Loucy (cell line): ENCODE results near the gene BCAS3.

Source experiments
- H2AFZ ChIP-seq: fragments of 200-600 bp; sonication (generic); 2 replicates; pipeline ENCODE4 v1.6.0; 2016; ENCODE audit warnings: antibody characterized with exemption, mild to moderate bottlenecking, low read length, moderate library complexity
- H3F3A ChIP-seq: fragments of 200-600 bp; 2 replicates; pipeline ENCODE4 v1.6.0; 2016; ENCODE audit warnings: antibody characterized with exemption, low read depth, mild to moderate bottlenecking
- H3K27me3 ChIP-seq: fragments of 200-600 bp; sonication (generic); 2 replicates; pipeline ENCODE4 v1.6.1; 2014; ENCODE audit warnings: low read length, mild to moderate bottlenecking; ENCODE audit not compliant: insufficient read depth, poor library complexity, severe bottlenecking
- H3K36me3 ChIP-seq: fragments of 200-600 bp; sonication (generic); 2 replicates; pipeline ENCODE4 v1.6.1; 2016; ENCODE audit warnings: low read length; ENCODE audit not compliant: insufficient read depth
- H3K4me1 ChIP-seq: fragments of 200-600 bp; sonication (generic); 2 replicates; pipeline ENCODE4 v1.5.1; 2014; ENCODE audit warnings: low read length, mild to moderate bottlenecking; ENCODE audit not compliant: insufficient read depth, poor library complexity, severe bottlenecking
- H3K4me2 ChIP-seq: fragments of 200-600 bp; sonication (generic); 2 replicates; pipeline ENCODE4 v1.6.0; 2014; ENCODE audit warnings: antibody characterized with exemption, low read length, low read depth, mild to moderate bottlenecking; ENCODE audit not compliant: poor library complexity, severe bottlenecking
- H3K4me3 ChIP-seq: fragments of 200-600 bp; sonication (generic); 2 replicates; pipeline ENCODE4 v1.5.1; 2014; ENCODE audit warnings: low read length, mild to moderate bottlenecking, mixed read lengths; ENCODE audit not compliant: poor library complexity, severe bottlenecking
- H3K79me2 ChIP-seq: fragments of 200-600 bp; sonication (generic); 2 replicates; pipeline ENCODE4 v1.6.1; 2014; ENCODE audit warnings: low read length; ENCODE audit not compliant: insufficient read depth
- H3K9ac ChIP-seq: fragments of 200-600 bp; sonication (generic); 2 replicates; pipeline ENCODE4 v1.6.0; 2014; ENCODE audit warnings: mild to moderate bottlenecking, low read depth, low read length, moderate library complexity; ENCODE audit not compliant: poor library complexity, severe bottlenecking
- H3K9me2 ChIP-seq: fragments of 200-600 bp; sonication (generic); replicated peaks from 2 replicates; pipeline ENCODE4 v1.6.1; 2016; ENCODE audit warnings: low read depth, low read length, mixed read lengths
- H3K9me3 ChIP-seq: fragments of 200-600 bp; sonication (generic); 2 replicates; pipeline ENCODE4 v1.6.1; 2014; ENCODE audit warnings: mild to moderate bottlenecking, antibody characterized with exemption, low read length, low read depth; ENCODE audit not compliant: insufficient read depth
- H4K20me1 ChIP-seq: fragments of 200-600 bp; sonication (generic); 2 replicates; pipeline ENCODE4 v1.6.0; 2014; ENCODE audit warnings: antibody characterized with exemption, low read length, mild to moderate bottlenecking; ENCODE audit not compliant: insufficient read depth, poor library complexity, severe bottlenecking
- EZH2phosphoT487 ChIP-seq: fragments of 200-600 bp; IDR thresholded peaks from 2 replicates; pipeline ENCODE4 v1.6.1; 2018; ENCODE audit warnings: antibody characterized with exemption, mild to moderate bottlenecking, moderate library complexity, borderline replicate concordance
- TF ChIP-seq, protein P1 (sequence below): fragments of 200-600 bp; sonication (generic); conservative IDR thresholded peaks from 2 replicates; pipeline ENCODE4 v1.5.1; 2014; ENCODE audit warnings: mild to moderate bottlenecking, antibody characterized with exemption, low read length

BCAS3 gene

DNA sequence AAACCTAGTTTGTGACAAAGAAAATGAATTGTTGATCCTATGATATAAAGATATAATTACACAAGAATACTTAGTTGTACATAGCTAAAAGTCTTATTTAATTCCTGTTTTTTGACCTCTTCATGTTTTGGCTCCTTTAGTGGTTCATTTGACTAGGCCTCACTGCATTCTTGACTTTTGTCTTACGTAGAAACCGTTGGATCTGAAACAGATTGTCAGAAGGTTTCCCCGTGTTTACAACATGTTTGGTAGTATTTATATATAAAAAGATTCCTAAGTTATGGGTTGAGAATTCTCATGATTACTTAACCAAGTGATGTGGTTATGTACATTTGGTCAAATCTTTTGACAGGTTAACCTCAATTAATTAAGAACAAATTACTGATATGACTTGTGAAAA lies 162.8 kb downstream of the BCAS3 start:
- TF ChIP-seq, protein P1, sequence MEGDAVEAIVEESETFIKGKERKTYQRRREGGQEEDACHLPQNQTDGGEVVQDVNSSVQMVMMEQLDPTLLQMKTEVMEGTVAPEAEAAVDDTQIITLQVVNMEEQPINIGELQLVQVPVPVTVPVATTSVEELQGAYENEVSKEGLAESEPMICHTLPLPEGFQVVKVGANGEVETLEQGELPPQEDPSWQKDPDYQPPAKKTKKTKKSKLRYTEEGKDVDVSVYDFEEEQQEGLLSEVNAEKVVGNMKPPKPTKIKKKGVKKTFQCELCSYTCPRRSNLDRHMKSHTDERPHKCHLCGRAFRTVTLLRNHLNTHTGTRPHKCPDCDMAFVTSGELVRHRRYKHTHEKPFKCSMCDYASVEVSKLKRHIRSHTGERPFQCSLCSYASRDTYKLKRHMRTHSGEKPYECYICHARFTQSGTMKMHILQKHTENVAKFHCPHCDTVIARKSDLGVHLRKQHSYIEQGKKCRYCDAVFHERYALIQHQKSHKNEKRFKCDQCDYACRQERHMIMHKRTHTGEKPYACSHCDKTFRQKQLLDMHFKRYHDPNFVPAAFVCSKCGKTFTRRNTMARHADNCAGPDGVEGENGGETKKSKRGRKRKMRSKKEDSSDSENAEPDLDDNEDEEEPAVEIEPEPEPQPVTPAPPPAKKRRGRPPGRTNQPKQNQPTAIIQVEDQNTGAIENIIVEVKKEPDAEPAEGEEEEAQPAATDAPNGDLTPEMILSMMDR: no peak
- Histone ChIP-seq H3K36me3 (no peaks in the 10 kb centered on the region), H3K4me3 (no peak overlapping the region), H3K9me2 (no peaks in the 10 kb centered on the region), H2AFZ (no peak overlapping the region), H3K27me3 (no peaks in the 10 kb centered on the region), H3F3A (no peaks in the 10 kb centered on the region), H4K20me1 (no peaks in the 10 kb centered on the region), H3K4me2 (no peak overlapping the region), H3K4me1 (no peaks in the 10 kb centered on the region), H3K9ac (no peak overlapping the region), H3K79me2 (no peaks in the 10 kb centered on the region), H3K9me3 (no peaks in the 10 kb centered on the region)

DNA sequence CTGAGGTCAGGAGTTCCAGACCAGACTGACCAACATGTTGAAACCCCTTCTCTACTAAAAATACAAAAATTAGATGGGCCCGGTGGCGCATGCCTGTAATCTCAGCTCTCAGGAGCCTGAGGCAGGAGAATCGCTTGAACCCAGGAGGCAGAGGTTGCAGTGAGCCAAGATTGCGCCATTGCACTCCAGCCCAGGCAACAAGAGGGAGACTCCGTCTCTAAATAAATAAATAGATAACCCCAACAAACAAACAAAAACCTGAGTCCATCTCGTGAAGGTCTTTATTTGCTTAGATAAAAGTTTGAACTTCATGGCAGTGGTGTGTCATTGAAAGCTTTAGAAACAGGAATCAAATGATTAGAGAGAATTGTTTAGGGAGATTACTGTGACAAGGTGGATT lies 167.4 kb downstream of the BCAS3 start:
- Histone ChIP-seq H3K9me3 (no peaks in the 10 kb centered on the region), H3K9ac (no peak overlapping the region), H3K36me3 (no peaks in the 10 kb centered on the region), H3K4me2 (no peak overlapping the region), H3K9me2 (no peaks in the 10 kb centered on the region), H3F3A (no peaks in the 10 kb centered on the region), H3K79me2 (no peaks in the 10 kb centered on the region), H3K4me3 (no peak overlapping the region), H4K20me1 (no peaks in the 10 kb centered on the region), H3K4me1 (peaks cover 10% of the 10 kb centered on the region), H3K27me3 (no peaks in the 10 kb centered on the region), H2AFZ (no peak overlapping the region)
- no peak for TF ChIP-seq EZH2phosphoT487
- TF ChIP-seq, protein P1: no peak

DNA sequence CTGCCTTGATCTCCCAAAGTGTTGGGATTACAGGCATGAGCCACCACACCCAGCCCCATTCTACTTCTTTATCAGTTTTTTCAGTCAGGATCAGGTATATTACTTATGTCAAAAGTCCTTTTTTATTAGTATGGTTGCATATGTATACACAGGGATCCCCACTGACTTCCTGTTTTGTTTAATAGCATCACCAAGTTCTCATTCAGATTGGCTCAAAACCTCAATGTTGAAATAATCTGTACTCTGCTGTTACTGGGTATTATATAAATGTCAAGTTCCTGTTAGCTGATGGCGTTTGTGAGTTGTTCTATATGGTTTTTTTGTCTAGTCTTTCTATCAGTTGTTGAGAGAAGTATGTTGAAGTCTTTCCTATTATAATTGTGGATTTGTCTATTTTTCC lies 168.5 kb downstream of the BCAS3 start:
- Histone ChIP-seq H3F3A (no peaks in the 10 kb centered on the region), H3K79me2 (no peaks in the 10 kb centered on the region), H3K27me3 (no peaks in the 10 kb centered on the region), H3K4me2 (no peak overlapping the region), H2AFZ (no peak overlapping the region), H3K9me3 (no peaks in the 10 kb centered on the region), H3K9me2 (no peaks in the 10 kb centered on the region), H3K36me3 (no peaks in the 10 kb centered on the region), H3K9ac (no peak overlapping the region), H3K4me1 (peaks cover 10% of the 10 kb centered on the region), H4K20me1 (no peaks in the 10 kb centered on the region), H3K4me3 (no peak overlapping the region)
- TF ChIP-seq, protein P1: no peak
- no peak for TF ChIP-seq EZH2phosphoT487
